ENCODE results near the gene FRMD1.

GRCh38 chr6:168072261-168072660 lies 6.8 kb downstream of the FRMD1 start:
- no peak for TF ChIP-seq CTCF (IDR thresholded peaks at IDR 0.05; ENCODE audit: low read depth, low read length, poor library complexity, severe bottlenecking)
- TF ChIP-seq EZH2phosphoT487 (IDR thresholded peaks at IDR 0.05; ENCODE audit: borderline replicate concordance, low read length) = no peak

Data from DOHH2 (cell line).